ENCODE data around the gene CLVS2. TPM values are rescaled to one million over a fixed set of nuclear protein-coding genes. Genes with fewer than 3 reads are reported as not detected.

CLVS2 gene
- polyA plus RNA-seq, 12 donors, result 0.32 to 2.9 (median 0.74) TPM; not detected in 1

Other genes with a start within 250 kb of the CLVS2 start
- 10 to 100 TPM in 3 of 12 donors, 1 to 10 TPM in 5, under 1 TPM in 3, not detected in 1; 0.42 to 18.0 (median 2.9) TPM for gene FABP7, start 216.5 kb upstream of the CLVS2 start, polyA plus RNA-seq (ENCODE audit: insufficient read length in 12 of 12)
- gene SMPDL3A, start 207.0 kb upstream of the CLVS2 start, polyA plus RNA-seq (ENCODE audit: insufficient read length in 12 of 12), result 10 to 100 TPM in 10 of 12 donors, 1 to 10 TPM in 1, not detected in 1; 9.7 to 30.1 (median 18.1) TPM